NCI-H524 (cell line): Measurements from ENCODE around the gene NELFB.

Source experiments
- DNase-seq, 2 experiments: peaks; one replicate each; lab custom pipeline; 2025; lab: John Stamatoyannopoulos, UW

Gene NELFB

DNA sequence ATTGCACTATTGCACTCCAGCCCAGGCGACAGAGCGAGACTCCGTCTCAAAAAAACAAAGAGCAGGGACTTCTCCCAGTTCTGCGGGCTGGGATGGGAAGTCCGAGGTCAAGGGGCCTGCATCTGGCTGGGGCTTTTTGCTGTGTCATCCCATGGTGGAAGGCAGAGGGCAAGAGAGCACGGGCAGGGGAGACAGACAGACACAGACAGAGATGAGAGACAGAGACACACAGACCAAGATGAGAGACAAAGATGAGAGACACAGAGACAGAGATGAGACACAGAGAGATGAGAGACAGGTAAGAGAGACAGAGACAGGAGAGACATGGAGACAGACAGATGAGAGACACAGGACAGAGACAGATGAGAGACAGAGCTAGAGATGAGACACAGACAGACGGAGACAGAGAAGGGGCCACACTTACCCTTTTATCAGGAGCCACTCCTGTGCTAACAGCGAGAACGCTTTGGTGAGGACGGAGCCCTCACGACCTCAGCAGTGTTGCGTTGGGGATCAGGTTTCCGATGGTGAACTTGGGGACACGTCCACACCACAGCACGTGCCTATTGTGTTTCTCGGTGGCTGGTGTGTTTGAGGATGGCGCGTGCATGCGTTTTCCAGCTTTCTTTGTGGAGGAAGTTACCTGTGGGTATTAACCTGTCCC lies 13.5 kb downstream of the NELFB start:
- DNase-seq, result no peak

GRCh38 chr9:137269231-137269772 lies 14.2 kb downstream of the NELFB start:
- DNase-seq, result no peak

GRCh38 chr9:137270929-137271695 lies 16.0 kb downstream of the NELFB start:
- DNase-seq, result no peak

DNA sequence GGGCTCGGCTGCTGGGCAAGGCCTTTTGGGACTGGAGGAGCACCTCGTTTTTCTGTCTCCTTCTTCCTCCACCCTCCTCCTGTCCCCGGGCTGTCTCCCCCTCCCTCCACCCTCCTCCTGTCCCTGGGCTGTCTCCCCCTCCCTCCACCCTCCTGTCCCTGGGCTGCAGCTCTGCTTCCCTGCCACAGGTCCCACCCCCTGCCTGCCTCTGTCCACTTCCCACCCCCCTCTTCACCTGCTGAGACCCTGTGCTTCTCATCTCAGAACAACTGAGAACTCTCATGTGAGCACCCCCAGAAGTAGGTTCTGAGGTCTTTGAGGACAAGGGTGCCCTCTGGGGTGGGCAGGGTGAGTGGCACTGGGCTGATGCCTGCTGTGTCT lies 16.6 kb downstream of the NELFB start:
- no peak for DNase-seq

GRCh38 chr9:137272241-137273094 lies 17.3 kb downstream of the NELFB start:
- no peak for DNase-seq

GRCh38 chr9:137273095-137273490 lies 18.0 kb downstream of the NELFB start:
- no peak for DNase-seq

GRCh38 chr9:137273611-137274320 lies 18.6 kb downstream of the NELFB start:
- peak in 1 of 2 experiments; percentile 36 for DNase-seq

GRCh38 chr9:137275203-137275587 lies 20.1 kb downstream of the NELFB start:
- no peak for DNase-seq

GRCh38 chr9:137275588-137276472 lies 20.7 kb downstream of the NELFB start:
- no peak for DNase-seq

GRCh38 chr9:137276473-137277328 lies 21.6 kb downstream of the NELFB start:
- DNase-seq, result no peak

DNA sequence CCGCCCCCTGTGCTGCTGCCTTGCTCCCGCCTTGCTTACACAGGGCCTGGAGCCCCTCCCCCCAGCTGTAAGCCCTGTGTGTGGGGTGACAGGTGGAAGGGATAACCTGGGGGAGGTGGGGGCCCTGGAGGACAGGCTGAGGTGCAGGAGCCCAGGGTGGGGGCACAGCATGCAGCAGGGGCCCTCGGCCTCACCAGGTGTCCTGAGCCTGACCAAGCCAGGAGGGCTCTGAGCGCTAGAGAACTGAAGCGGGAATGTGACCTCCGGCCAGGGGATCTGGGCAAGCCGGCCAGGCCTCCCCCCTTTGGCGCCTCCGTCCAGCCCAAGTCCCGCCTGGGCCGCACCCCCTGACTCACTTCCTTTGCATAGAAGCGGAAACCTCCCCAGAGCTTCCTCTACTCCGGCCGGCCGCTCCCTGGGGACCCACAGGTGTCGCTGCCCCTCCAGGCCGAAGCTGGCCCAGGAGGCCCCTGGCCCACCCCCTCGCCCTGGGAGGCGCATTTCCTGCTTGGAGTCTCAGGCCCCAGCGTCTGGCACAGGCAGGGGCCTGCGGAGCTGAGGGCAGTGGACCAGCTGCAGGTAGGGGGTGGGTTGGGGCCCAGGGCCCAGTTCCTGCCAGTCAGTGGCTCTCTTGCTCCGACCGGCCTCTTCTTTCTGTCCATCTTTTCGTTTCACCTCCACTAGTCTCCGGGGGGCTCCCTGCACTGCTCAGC lies 22.4 kb downstream of the NELFB start, which contains the start of gene TOR4A:
TSS of gene TOR4A (plus strand) at position 398 of the 713 bp plus-strand sequence. CDS start 964 bp downstream, outside the sequence.
- DNase-seq, result no peak

DNA sequence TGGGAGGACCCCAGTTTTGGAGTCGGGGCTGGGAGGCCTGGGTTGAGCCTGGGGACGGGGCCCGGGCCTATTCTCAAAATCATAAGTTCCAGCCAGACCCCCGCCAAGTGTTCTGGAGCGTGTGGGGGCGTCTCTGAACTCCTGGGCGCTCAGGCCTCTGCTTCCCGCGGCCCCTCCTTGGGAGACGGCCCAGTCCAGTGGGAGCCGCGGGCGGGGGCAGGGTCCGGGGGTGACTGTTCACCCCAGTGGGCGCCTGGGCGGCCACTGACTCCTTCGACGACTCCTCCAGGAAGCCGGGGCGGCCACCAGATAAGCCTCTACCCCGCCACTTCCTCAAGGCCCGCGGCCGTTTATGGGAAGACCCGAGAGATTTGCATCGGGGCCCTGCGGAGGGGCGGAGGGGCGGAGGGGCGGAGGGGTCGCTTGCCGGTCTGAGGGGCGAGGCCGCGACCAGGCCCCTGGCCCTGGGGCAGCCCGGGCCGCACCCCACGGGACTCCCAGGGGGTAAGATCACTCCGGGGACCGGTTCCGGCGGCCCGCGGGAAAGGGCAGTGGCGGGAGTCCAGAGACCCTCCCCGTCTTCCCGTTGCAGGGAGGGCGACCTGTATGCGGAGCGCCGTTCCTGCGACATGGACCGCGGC lies 23.1 kb downstream of the NELFB start:
- no peak for DNase-seq

DNA sequence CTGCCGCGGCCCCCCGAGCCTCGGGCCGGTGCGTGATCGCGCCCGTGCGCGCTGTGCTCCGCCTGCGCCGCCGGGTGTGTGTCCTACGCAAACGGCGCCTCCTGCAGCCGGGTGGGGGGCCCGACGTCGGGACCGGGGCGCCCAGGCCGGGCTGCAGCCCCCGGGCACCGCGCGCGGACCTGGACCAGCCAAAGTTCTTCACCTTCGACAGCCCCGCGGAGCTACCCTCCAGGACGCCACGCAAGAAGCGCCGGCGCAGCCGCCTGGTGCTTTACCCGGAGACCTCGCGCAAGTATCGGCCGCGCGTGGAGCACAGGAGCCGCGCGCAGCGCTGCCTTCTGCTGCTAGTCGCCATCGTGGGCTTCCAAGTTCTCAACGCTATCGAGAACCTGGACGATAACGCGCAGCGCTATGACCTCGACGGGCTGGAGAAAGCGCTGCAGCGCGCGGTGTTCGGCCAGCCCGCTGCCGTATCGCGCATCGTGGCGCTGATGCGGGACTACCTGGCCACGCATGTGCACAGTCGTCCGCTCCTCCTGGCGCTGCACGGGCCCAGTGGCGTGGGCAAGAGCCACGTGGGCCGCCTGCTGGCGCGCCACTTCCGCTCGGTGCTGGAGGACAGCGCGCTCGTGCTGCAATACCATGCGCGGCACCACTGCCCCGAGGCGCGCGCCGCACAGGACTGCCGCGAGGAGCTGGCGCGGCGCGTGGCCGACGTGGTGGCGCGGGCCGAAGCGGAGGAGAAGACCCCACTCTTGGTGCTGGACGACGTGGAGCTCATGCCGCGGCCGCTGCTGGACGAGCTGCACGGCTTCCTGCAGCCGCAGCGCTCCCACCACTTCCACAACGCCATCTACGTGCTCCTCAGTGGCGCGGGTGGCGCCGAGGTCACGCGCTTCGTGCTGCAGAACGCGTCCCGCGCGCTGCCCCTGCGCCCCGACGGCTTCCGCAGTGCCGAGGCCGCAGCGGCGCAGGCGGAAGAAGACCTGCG lies 23.9 kb downstream of the NELFB start:
- DNase-seq, result no peak

- DNase-seq, result no peak
Measured at GRCh38 chr9:137279741-137280473, 24.8 kb downstream of the NELFB start.

GRCh38 chr9:137280474-137281344 lies 25.6 kb downstream of the NELFB start:
- no peak for DNase-seq
